PFSK-1 (cell line): Measurements from ENCODE around the gene XPO6.

ENCODE experiments used
- FOXP2 ChIP-seq: optimal IDR thresholded peaks from 2 replicates; pipeline ENCODE3; 2011; ENCODE audit warnings: borderline replicate concordance, control low read depth, inconsistent platforms; ENCODE audit not compliant: insufficient read depth; ENCODE audit errors: extremely low read length, extremely low read depth
- POLR2AphosphoS5 ChIP-seq: IDR thresholded peaks from 2 replicates; pipeline ENCODE4 v1.6.1; 2012; ENCODE audit warnings: low read depth, mild to moderate bottlenecking, control low read depth, low read length, moderate library complexity
- REST ChIP-seq, 2 experiments: IDR thresholded peaks; 2 replicates each; pipeline versions ENCODE4 v1.6.1 to v1.8.0; 2011 to 2012; ENCODE audit warnings: low read depth in 2 of 2, low read length in 2 of 2, control low read depth in 1 of 2, inconsistent platforms in 1 of 2, mild to moderate bottlenecking in 1 of 2, moderate library complexity in 1 of 2; ENCODE audit not compliant: insufficient read depth in 1 of 2
- SIN3A ChIP-seq: IDR thresholded peaks from 2 replicates; pipeline ENCODE4 v1.6.1; 2012; ENCODE audit warnings: mild to moderate bottlenecking, low read length, moderate library complexity, borderline replicate concordance; ENCODE audit not compliant: insufficient read depth
- TAF1 ChIP-seq: IDR thresholded peaks from 2 replicates; pipeline ENCODE4 v1.6.1; 2012; ENCODE audit warnings: low read length, control low read depth, borderline replicate concordance; ENCODE audit not compliant: insufficient read depth

The XPO6 gene

GRCh38 chr16:28085389-28086171 is 126.2 kb downstream of the XPO6 start:
- TF ChIP-seq REST (IDR thresholded peaks at IDR 0.05; ENCODE audit: insufficient read depth in 1 of 2, low read depth in 2 of 2, low read length in 2 of 2) = no peak
- TF ChIP-seq TAF1 = no peak

GRCh38 chr16:28084209-28084608 is 127.6 kb downstream of the XPO6 start:
- no peak for TF ChIP-seq REST (IDR thresholded peaks at IDR 0.05; ENCODE audit: insufficient read depth in 1 of 2, low read depth in 2 of 2, low read length in 2 of 2)
- no peak for TF ChIP-seq POLR2AphosphoS5
- no peak for TF ChIP-seq TAF1
- no peak for TF ChIP-seq FOXP2
- TF ChIP-seq SIN3A = no peak

- no peak for TF ChIP-seq SIN3A
- no peak for TF ChIP-seq TAF1
- no peak for TF ChIP-seq FOXP2
- no peak for TF ChIP-seq REST (IDR thresholded peaks at IDR 0.05; ENCODE audit: insufficient read depth in 1 of 2, low read depth in 2 of 2, low read length in 2 of 2)
- TF ChIP-seq POLR2AphosphoS5 = no peak
Measured at GRCh38 chr16:28082624-28083023, 129.1 kb downstream of the XPO6 start.

GRCh38 chr16:28081391-28081968 is 130.3 kb downstream of the XPO6 start:
- TF ChIP-seq POLR2AphosphoS5 (no peak), FOXP2 (no peak), SIN3A (no peak), REST (IDR thresholded peaks at IDR 0.05; ENCODE audit: insufficient read depth in 1 of 2, low read depth in 2 of 2, low read length in 2 of 2) (no peak), TAF1 (no peak)

- TF ChIP-seq SIN3A (no peak), FOXP2 (no peak), TAF1 (no peak), POLR2AphosphoS5 (no peak), REST (IDR thresholded peaks at IDR 0.05; ENCODE audit: insufficient read depth in 1 of 2, low read depth in 2 of 2, low read length in 2 of 2) (no peak)
Measured at GRCh38 chr16:28078261-28078660, 133.5 kb downstream of the XPO6 start.
